K562 (cell line): ENCODE results near the gene CREBL2. TPM values are rescaled to one million over a fixed set of nuclear protein-coding genes. Genes with fewer than 3 reads are reported as not detected.
A peak's percentile ranks its signal among the peaks of the same experiment; 100 is the strongest.

Experiments used
- ATAC-seq: fragments of 200-7000 bp; cut with Tn5 transposase; 3 replicates; pipeline ENCODE4 v1.9.1; 2020; ENCODE audit warnings: moderate library complexity
- BruUV-seq: library from RNA; stranded (reverse); fragments of 400-500 nt; replicated peaks from 2 replicates; lab custom pipeline; 2021; lab: Mats Ljungman, UMichigan
- CTCF ChIA-PET: fragments of 300-600 bp; formaldehyde crosslinking; extraction: SDS; loops from one replicate; lab custom pipeline; 2021; ENCODE audit warnings: low intra/inter-chr PET ratio; lab: Yijun Ruan, JAX
- POLR2A ChIA-PET: fragments of 300-600, 350-650 bp; sonication (Branson Sonifier 250); formaldehyde crosslinking; extraction: SDS; loops from one replicate; lab custom pipeline; 2021; ENCODE audit warnings: antibody characterized with exemption, inconsistent platforms; lab: Yijun Ruan, JAX
- DNase-seq, 4 experiments: peaks; one replicate each; pipeline versions ENCODE4 v3.0.0 to v3.0.0-alpha.2; 2011 to 2018; ENCODE audit warnings: low spot score in 3 of 4, mixed read lengths in 3 of 4; ENCODE audit errors: extremely low read depth in 1 of 4
- FAIRE-seq: peaks from 2 replicates; lab custom pipeline; 2011; peaks lifted over from hg19 to GRCh38; lab: Jason Lieb, UNC
- H2AFZ ChIP-seq: 2 replicates; pipeline ENCODE4 v1.6.0; 2011; ENCODE audit warnings: low read depth, low read length, control low read depth, inconsistent platforms
- H3K27ac ChIP-seq: fragments of 200-600 bp; 3 replicates; pipeline ENCODE4 v1.8.0; 2011; ENCODE audit warnings: low read depth, mild to moderate bottlenecking, control low read depth, inconsistent platforms, low read length, moderate library complexity, mixed read lengths; ENCODE audit errors: extremely low read depth
- H3K27me3 ChIP-seq, 2 experiments: fragments of 300-600 bp in 1 of 2; 2 replicates in 1 of 2; 3 replicates in 1 of 2; pipeline versions ENCODE4 v1.6.0 to v1.8.0; 2011; ENCODE audit warnings: inconsistent platforms in 2 of 2, low read length in 2 of 2, mild to moderate bottlenecking in 1 of 2, mixed read lengths in 1 of 2, moderate library complexity in 1 of 2; ENCODE audit not compliant: control insufficient read depth in 2 of 2, insufficient read depth in 2 of 2
- H3K36me3 ChIP-seq: fragments of 300-600 bp; 3 replicates; pipeline ENCODE4 v1.8.0; 2011; ENCODE audit warnings: mild to moderate bottlenecking, low read length, inconsistent platforms; ENCODE audit not compliant: control insufficient read depth, insufficient read depth
- H3K4me1 ChIP-seq, 2 experiments: fragments of 200-600 bp in 1 of 2; replicated peaks in 1 of 2; 2 replicates in 1 of 2; 3 replicates in 1 of 2; pipeline versions ENCODE4 v1.5.1 to v1.8.0; 2011; ENCODE audit warnings: inconsistent platforms in 2 of 2, low read length in 2 of 2, mild to moderate bottlenecking in 1 of 2, mixed read lengths in 1 of 2, moderate library complexity in 1 of 2; ENCODE audit not compliant: control insufficient read depth in 2 of 2, insufficient read depth in 2 of 2
- H3K4me2 ChIP-seq: 2 replicates; pipeline ENCODE4 v1.6.1; 2011; ENCODE audit warnings: low read length, control low read depth, inconsistent platforms, mixed read lengths; ENCODE audit not compliant: insufficient read depth
- H3K4me3 ChIP-seq: fragments of 200-600 bp; sonication (generic), shearing (Covaris generic); 2 replicates; pipeline ENCODE4 v1.5.1; 2016; ENCODE audit warnings: control low read depth, inconsistent platforms
- H3K79me2 ChIP-seq: fragments of 200-600 bp; 3 replicates; pipeline ENCODE4 v1.8.0; 2011; ENCODE audit warnings: low read length, inconsistent platforms; ENCODE audit not compliant: control insufficient read depth, insufficient read depth
- H3K9ac ChIP-seq, 2 experiments: 2 replicates each; pipeline versions ENCODE4 v1.6.0 to v1.6.1; 2011; ENCODE audit warnings: low read depth in 2 of 2, low read length in 2 of 2, control low read depth in 1 of 2, inconsistent platforms in 1 of 2, mild to moderate bottlenecking in 1 of 2, mixed read lengths in 1 of 2; ENCODE audit not compliant: insufficient read depth in 1 of 2
- H3K9me1 ChIP-seq: one replicate; pipeline ENCODE4 v1.6.0; 2011; ENCODE audit warnings: inconsistent platforms, mild to moderate bottlenecking, low read length, moderate library complexity; ENCODE audit not compliant: control insufficient read depth, insufficient read depth
- H3K9me3 ChIP-seq: replicated peaks from 2 replicates; pipeline ENCODE4 v1.5.1; 2011; ENCODE audit warnings: low read depth, low read length, inconsistent platforms; ENCODE audit not compliant: control insufficient read depth, insufficient read depth
- H4K20me1 ChIP-seq: replicated peaks from 2 replicates; pipeline ENCODE4 v1.6.1; 2011; ENCODE audit warnings: low read length, inconsistent platforms, mixed read lengths; ENCODE audit not compliant: control insufficient read depth, insufficient read depth
- CHD1 ChIP-seq: fragments of 200-600 bp; sonication (generic); IDR thresholded peaks from one replicate; pipeline ENCODE4 v1.6.1; 2012; ENCODE audit warnings: mild to moderate bottlenecking, moderate library complexity, low read length, inconsistent platforms
- CHD4 ChIP-seq: fragments of 200-600 bp; sonication (generic); IDR thresholded peaks from 3 replicates; pipeline ENCODE4 v1.6.1; 2012; ENCODE audit warnings: low read depth, mild to moderate bottlenecking, mixed read lengths, low read length, inconsistent platforms; ENCODE audit not compliant: insufficient read depth, insufficient replicate concordance, poor library complexity, severe bottlenecking
- ZFP36 ChIP-seq: fragments of 150-350 bp; IDR thresholded peaks from 2 replicates; pipeline ENCODE4 v1.6.1; 2018; ENCODE audit warnings: low read length, low read depth; ENCODE audit not compliant: partially characterized antibody
- ZFPM2 ChIP-seq: fragments of 250-450 bp; sonication (Bioruptor Pico); IDR thresholded peaks from 2 replicates; pipeline ENCODE4 v1.5.1; 2022; ENCODE audit warnings: mild to moderate bottlenecking
- ZNF583 ChIP-seq: fragments of 250-450 bp; sonication (Bioruptor Pico); IDR thresholded peaks from 2 replicates; pipeline ENCODE4 v1.4.0; 2020
- in situ Hi-C: fragments of 300-500 bp; cut with MboI; formaldehyde crosslinking; loops from 4 replicates; pipeline ENCODE4 v1.15.0; 2018; ENCODE audit warnings: inconsistent platforms, mixed read lengths
- intact Hi-C: fragments of 100-400 bp; cut with micrococcal nuclease; formaldehyde crosslinking; loops from 2 replicates; pipeline ENCODE4 v1.14.2; 2022
- polyA plus RNA-seq, 8 experiments: library from polyadenylated mRNA; depleted of rRNA in 4 of 8; stranded (reverse) in 5 of 8; unstranded in 3 of 8; fragments of >200 nt; fragmentation: Nextera tagmentation in 2 of 8; fragmentation: Illumina TruSeq in 1 of 8; extraction: Ambion mirVana in 2 of 8; extraction: Trizol in 1 of 8; gene quantifications; 2 replicates each; pipeline versions ENCODE4 v1.2.1 to v1.2.3, GENCODE V29; 2011 to 2014; ENCODE audit warnings: inconsistent platforms in 1 of 8, missing spikeins in 1 of 8
- total RNA-seq, 7 experiments: library from RNA; depleted of rRNA in 6 of 7; stranded (reverse); fragments of >200 nt in 6 of 7; fragmentation: Illumina TruSeq in 2 of 7; extraction: Trizol in 2 of 7; gene quantifications; 2 replicates each; pipeline versions ENCODE4 v1.2.1 to v1.2.3, GENCODE V29; 2011 to 2021; ENCODE audit warnings: low replicate concordance in 1 of 7
- TF ChIP-seq, protein P1 (sequence below): fragments of 150-350 bp; IDR thresholded peaks from 2 replicates; pipeline ENCODE4 v1.6.1; 2014; ENCODE audit warnings: low read depth, mild to moderate bottlenecking, low read length, borderline replicate concordance
- TF ChIP-seq, protein P2 (sequence below): fragments of 250-450 bp; sonication (Bioruptor Pico); IDR thresholded peaks from 2 replicates; pipeline ENCODE4 v1.4.0; 2020; ENCODE audit warnings: mild to moderate bottlenecking, moderate library complexity

The CREBL2 gene
- total and polyA plus RNA-seq, 9 of the 15 experiments (the other 6 are each of a cell fraction or from before 2014, with no cell fraction given): 1.7 to 7.3 (median 5.2) TPM

DNA sequence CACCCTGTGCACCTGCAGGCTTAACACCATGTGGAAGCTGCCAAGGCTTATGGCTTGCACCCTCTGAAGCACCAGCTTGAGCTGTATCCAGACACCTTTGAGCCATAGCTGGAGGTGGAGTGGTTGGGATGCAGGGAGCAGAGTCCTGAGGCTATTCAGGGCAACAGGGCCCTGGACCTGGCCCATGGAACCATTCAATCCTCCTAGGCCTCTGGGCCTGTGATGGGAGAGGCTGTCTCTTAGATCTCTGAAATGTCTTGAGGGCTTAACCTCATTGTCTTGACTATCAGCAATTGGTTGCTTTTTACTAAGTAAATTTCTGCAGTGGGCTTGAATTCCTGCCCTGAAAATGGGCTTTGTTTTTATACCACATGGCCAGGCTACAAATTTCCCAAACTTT lies 36.6 kb downstream of the CREBL2 start:
- H2AFZ ChIP-seq: no peak overlapping the region
- H3K4me2 ChIP-seq: no peak overlapping the region
- BruUV-seq: no TSS peak
- H3K4me3 ChIP-seq: no peak overlapping the region
- no peaks in the 10 kb centered on the region for H3K4me1 ChIP-seq
- no peak for FAIRE-seq
- intact Hi-C loops: no loop called here
- TF ChIP-seq, protein P1, sequence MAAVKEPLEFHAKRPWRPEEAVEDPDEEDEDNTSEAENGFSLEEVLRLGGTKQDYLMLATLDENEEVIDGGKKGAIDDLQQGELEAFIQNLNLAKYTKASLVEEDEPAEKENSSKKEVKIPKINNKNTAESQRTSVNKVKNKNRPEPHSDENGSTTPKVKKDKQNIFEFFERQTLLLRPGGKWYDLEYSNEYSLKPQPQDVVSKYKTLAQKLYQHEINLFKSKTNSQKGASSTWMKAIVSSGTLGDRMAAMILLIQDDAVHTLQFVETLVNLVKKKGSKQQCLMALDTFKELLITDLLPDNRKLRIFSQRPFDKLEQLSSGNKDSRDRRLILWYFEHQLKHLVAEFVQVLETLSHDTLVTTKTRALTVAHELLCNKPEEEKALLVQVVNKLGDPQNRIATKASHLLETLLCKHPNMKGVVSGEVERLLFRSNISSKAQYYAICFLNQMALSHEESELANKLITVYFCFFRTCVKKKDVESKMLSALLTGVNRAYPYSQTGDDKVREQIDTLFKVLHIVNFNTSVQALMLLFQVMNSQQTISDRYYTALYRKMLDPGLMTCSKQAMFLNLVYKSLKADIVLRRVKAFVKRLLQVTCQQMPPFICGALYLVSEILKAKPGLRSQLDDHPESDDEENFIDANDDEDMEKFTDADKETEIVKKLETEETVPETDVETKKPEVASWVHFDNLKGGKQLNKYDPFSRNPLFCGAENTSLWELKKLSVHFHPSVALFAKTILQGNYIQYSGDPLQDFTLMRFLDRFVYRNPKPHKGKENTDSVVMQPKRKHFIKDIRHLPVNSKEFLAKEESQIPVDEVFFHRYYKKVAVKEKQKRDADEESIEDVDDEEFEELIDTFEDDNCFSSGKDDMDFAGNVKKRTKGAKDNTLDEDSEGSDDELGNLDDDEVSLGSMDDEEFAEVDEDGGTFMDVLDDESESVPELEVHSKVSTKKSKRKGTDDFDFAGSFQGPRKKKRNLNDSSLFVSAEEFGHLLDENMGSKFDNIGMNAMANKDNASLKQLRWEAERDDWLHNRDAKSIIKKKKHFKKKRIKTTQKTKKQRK: 0 out of 2 replicates have a peak, but pooled peaks have one; percentile 33
- TF ChIP-seq, protein P2, sequence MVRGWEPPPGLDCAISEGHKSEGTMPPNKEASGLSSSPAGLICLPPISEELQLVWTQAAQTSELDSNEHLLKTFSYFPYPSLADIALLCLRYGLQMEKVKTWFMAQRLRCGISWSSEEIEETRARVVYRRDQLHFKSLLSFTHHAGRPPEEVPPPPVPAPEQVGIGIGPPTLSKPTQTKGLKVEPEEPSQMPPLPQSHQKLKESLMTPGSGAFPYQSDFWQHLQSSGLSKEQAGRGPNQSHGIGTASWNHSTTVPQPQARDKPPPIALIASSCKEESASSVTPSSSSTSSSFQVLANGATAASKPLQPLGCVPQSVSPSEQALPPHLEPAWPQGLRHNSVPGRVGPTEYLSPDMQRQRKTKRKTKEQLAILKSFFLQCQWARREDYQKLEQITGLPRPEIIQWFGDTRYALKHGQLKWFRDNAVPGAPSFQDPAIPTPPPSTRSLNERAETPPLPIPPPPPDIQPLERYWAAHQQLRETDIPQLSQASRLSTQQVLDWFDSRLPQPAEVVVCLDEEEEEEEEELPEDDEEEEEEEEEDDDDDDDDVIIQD: no peak
- peak; percentile 66 for TF ChIP-seq ZFP36
- TF ChIP-seq CHD4: no peak
- no peak for TF ChIP-seq CHD1
- no peak for TF ChIP-seq ZNF583 (CRISPR knock-in tag)
- no peak for TF ChIP-seq ZFPM2
- TF ChIP-seq, all 486 proteins: peak for 2
- Histone ChIP-seq H3K9me1 (no peaks in the 10 kb centered on the region), H3K9ac (no peak overlapping the region), H3K36me3 (no peaks in the 10 kb centered on the region), H3K27ac (no peak overlapping the region), H3K79me2 (no peaks in the 10 kb centered on the region), H3K9me3 (0 out of 2 replicates have a peak, but pooled peaks cover 3% of the 10 kb centered on the region), H4K20me1 (no peaks in the 10 kb centered on the region), H3K27me3 (no peaks in the 10 kb centered on the region)
- POLR2A ChIA-PET: no interaction called here
- CTCF ChIA-PET: no interaction called here
- in situ Hi-C loops: no loop called here
- DNase-seq (no peak), ATAC-seq (no peak)
